Astrocyte (in vitro differentiated cells and primary cell): ENCODE data around the gene C2CD4C. TPM values are rescaled to one million over a fixed set of nuclear protein-coding genes. Genes with fewer than 3 reads are reported as not detected.
"Not testable (repeated sequence)": the region's sequence is repeated elsewhere in the genome, so short reads cannot be mapped to it uniquely, and the experiment has no call there.

Source experiments
- DNase-seq: peaks from one replicate; pipeline ENCODE4 v3.0.0-alpha.2; 2010; ENCODE audit warnings: low read depth
- FAIRE-seq: peaks from 2 replicates; lab custom pipeline; 2011; peaks lifted over from hg19 to GRCh38; lab: Jason Lieb, UNC
- H2AFZ ChIP-seq: 2 replicates; pipeline ENCODE4 v1.6.0; 2012; ENCODE audit warnings: low read depth, low read length, inconsistent platforms
- H3K27ac ChIP-seq: 2 replicates; pipeline ENCODE4 v1.5.1; 2011; ENCODE audit warnings: low read depth, low read length, inconsistent platforms
- H3K27me3 ChIP-seq: 2 replicates; pipeline ENCODE4 v1.6.0; 2011; ENCODE audit warnings: low read length, inconsistent platforms; ENCODE audit not compliant: insufficient read depth
- H3K36me3 ChIP-seq: 2 replicates; pipeline ENCODE4 v1.5.1; 2011; ENCODE audit warnings: low read length, inconsistent platforms; ENCODE audit not compliant: insufficient read depth
- H3K4me1 ChIP-seq: 2 replicates; pipeline ENCODE4 v1.5.1; 2011; ENCODE audit warnings: low read length, inconsistent platforms; ENCODE audit not compliant: insufficient read depth
- H3K4me2 ChIP-seq: 2 replicates; pipeline ENCODE4 v1.6.0; 2012; ENCODE audit warnings: low read length, inconsistent platforms
- H3K4me3 ChIP-seq: 2 replicates; pipeline ENCODE4 v1.5.1; 2011; ENCODE audit warnings: low read depth, mild to moderate bottlenecking, low read length, inconsistent platforms; ENCODE audit not compliant: insufficient read depth
- H3K79me2 ChIP-seq: 2 replicates; pipeline ENCODE4 v1.6.0; 2012; ENCODE audit warnings: mild to moderate bottlenecking, low read length, inconsistent platforms; ENCODE audit not compliant: insufficient read depth
- H3K9ac ChIP-seq: 2 replicates; pipeline ENCODE4 v1.6.0; 2012; ENCODE audit warnings: mild to moderate bottlenecking, low read length, inconsistent platforms
- H3K9me3 ChIP-seq: 2 replicates; pipeline ENCODE4 v1.5.1; 2012; ENCODE audit warnings: low read depth, mild to moderate bottlenecking, low read length, inconsistent platforms; ENCODE audit not compliant: insufficient read depth
- H4K20me1 ChIP-seq: 2 replicates; pipeline ENCODE4 v1.6.0; 2012; ENCODE audit warnings: low read length, inconsistent platforms; ENCODE audit not compliant: insufficient read depth
- H3K27ac Mint-ChIP-seq: one replicate; pipeline ENCODE4 v1.8.0; 2021; ENCODE audit warnings: mild to moderate bottlenecking, mixed read lengths; ENCODE audit not compliant: unreplicated experiment
- H3K27me3 Mint-ChIP-seq: one replicate; pipeline ENCODE4 v1.8.0; 2021; ENCODE audit warnings: low read depth, mixed read lengths; ENCODE audit not compliant: unreplicated experiment
- H3K36me3 Mint-ChIP-seq: one replicate; pipeline ENCODE4 v1.8.0; 2021; ENCODE audit warnings: low read depth, mixed read lengths; ENCODE audit not compliant: unreplicated experiment
- H3K4me1 Mint-ChIP-seq: one replicate; pipeline ENCODE4 v1.8.0; 2021; ENCODE audit warnings: low read depth, mixed read lengths; ENCODE audit not compliant: unreplicated experiment
- H3K4me3 Mint-ChIP-seq: one replicate; pipeline ENCODE4 v1.8.0; 2021; ENCODE audit warnings: mild to moderate bottlenecking, moderate library complexity, mixed read lengths; ENCODE audit not compliant: unreplicated experiment
- H3K9me3 Mint-ChIP-seq: one replicate; pipeline ENCODE4 v1.8.0; 2021; ENCODE audit warnings: mild to moderate bottlenecking, mixed read lengths; ENCODE audit not compliant: unreplicated experiment
- EZH2 ChIP-seq: IDR thresholded peaks from 2 replicates; pipeline ENCODE4 v1.6.1; 2012; ENCODE audit warnings: mild to moderate bottlenecking, low read length, inconsistent platforms; ENCODE audit not compliant: insufficient read depth
- total RNA-seq: library from RNA; stranded (reverse); gene quantifications from 2 replicates; pipeline ENCODE4 v1.2.1, GENCODE V29; 2021
- TF ChIP-seq, protein P1 (sequence below): IDR thresholded peaks from 2 replicates; pipeline ENCODE4 v1.5.1; 2011; ENCODE audit warnings: low read depth, mild to moderate bottlenecking, inconsistent platforms, low read length, moderate library complexity; ENCODE audit not compliant: insufficient read depth

C2CD4C gene
- total RNA-seq, 1 donor from 2014 or later: 3.4 TPM

- TF ChIP-seq, protein P1, sequence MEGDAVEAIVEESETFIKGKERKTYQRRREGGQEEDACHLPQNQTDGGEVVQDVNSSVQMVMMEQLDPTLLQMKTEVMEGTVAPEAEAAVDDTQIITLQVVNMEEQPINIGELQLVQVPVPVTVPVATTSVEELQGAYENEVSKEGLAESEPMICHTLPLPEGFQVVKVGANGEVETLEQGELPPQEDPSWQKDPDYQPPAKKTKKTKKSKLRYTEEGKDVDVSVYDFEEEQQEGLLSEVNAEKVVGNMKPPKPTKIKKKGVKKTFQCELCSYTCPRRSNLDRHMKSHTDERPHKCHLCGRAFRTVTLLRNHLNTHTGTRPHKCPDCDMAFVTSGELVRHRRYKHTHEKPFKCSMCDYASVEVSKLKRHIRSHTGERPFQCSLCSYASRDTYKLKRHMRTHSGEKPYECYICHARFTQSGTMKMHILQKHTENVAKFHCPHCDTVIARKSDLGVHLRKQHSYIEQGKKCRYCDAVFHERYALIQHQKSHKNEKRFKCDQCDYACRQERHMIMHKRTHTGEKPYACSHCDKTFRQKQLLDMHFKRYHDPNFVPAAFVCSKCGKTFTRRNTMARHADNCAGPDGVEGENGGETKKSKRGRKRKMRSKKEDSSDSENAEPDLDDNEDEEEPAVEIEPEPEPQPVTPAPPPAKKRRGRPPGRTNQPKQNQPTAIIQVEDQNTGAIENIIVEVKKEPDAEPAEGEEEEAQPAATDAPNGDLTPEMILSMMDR: no peak
- no peak for TF ChIP-seq EZH2
- peaks cover 15% of the 10 kb centered on the region for H3K36me3 Mint-ChIP-seq
- H3K9me3 Mint-ChIP-seq: no peaks in the 10 kb centered on the region
- Histone ChIP-seq H3K9ac (no peak overlapping the region), H3K4me2 (no peak overlapping the region), H3K9me3 (no peaks in the 10 kb centered on the region), H4K20me1 (no peaks in the 10 kb centered on the region), H3K27me3 (no peaks in the 10 kb centered on the region), H2AFZ (no peak overlapping the region), H3K4me3 (no peak overlapping the region), H3K79me2 (no peaks in the 10 kb centered on the region), H3K4me1 (no peaks in the 10 kb centered on the region), H3K36me3 (no peaks in the 10 kb centered on the region), H3K27ac (no peak overlapping the region)
- H3K4me3 Mint-ChIP-seq: no peak overlapping the region
- DNase-seq (no peak), FAIRE-seq (no peak)
- no peaks in the 10 kb centered on the region for H3K4me1 Mint-ChIP-seq
- no peak overlapping the region for H3K27ac Mint-ChIP-seq
- H3K27me3 Mint-ChIP-seq: peaks cover 1% of the 10 kb centered on the region
Observed at GRCh38 chr19:425056-425455, 16.1 kb upstream of the C2CD4C start.

DNA sequence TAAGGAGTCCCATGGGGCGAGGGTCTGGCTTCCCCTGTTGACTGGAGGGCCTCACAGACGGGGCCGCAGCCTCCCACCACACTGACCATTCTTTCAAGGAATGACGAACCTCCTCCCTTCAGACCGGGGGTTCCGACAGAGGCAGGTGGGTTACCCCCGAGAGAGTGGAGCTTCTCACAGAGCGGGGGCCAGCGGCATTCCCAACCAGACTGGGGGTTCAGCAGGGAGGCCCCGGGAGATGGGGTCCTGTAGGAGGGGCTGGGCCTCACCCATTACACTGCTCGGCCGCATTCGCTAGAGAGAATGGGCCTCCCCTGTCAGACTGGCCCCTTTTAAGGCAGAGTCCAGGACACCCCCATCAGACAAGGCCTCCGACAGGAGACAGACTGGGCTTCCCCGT lies 15.6 kb upstream of the C2CD4C start:
- Mint-ChIP-seq H3K9me3 (no peaks in the 10 kb centered on the region), H3K36me3 (peaks cover 11% of the 10 kb centered on the region), H3K4me1 (no peaks in the 10 kb centered on the region), H3K4me3 (no peak overlapping the region), H3K27ac (no peak overlapping the region), H3K27me3 (peaks cover 1% of the 10 kb centered on the region)
- no peak overlapping the region for H3K9ac ChIP-seq
- no peak for DNase-seq
- H4K20me1 ChIP-seq: no peaks in the 10 kb centered on the region
- H2AFZ ChIP-seq: no peak overlapping the region
- no peaks in the 10 kb centered on the region for H3K79me2 ChIP-seq
- no peaks in the 10 kb centered on the region for H3K36me3 ChIP-seq
- H3K9me3 ChIP-seq: no peaks in the 10 kb centered on the region
- no peak overlapping the region for H3K4me2 ChIP-seq
- FAIRE-seq: no peak
- no peaks in the 10 kb centered on the region for H3K27me3 ChIP-seq
- no peak overlapping the region for H3K4me3 ChIP-seq
- TF ChIP-seq, protein P1: no peak
- TF ChIP-seq EZH2: no peak
- no peak overlapping the region for H3K27ac ChIP-seq
- no peaks in the 10 kb centered on the region for H3K4me1 ChIP-seq

- Mint-ChIP-seq H3K27ac (no peak overlapping the region), H3K27me3 (peaks cover 1% of the 10 kb centered on the region), H3K4me3 (no peak overlapping the region), H3K4me1 (no peaks in the 10 kb centered on the region), H3K9me3 (no peaks in the 10 kb centered on the region), H3K36me3 (peaks cover 11% of the 10 kb centered on the region)
- no peak overlapping the region for H3K4me3 ChIP-seq
- no peaks in the 10 kb centered on the region for H4K20me1 ChIP-seq
- no peaks in the 10 kb centered on the region for H3K36me3 ChIP-seq
- no peak overlapping the region for H2AFZ ChIP-seq
- H3K27me3 ChIP-seq: no peaks in the 10 kb centered on the region
- no peaks in the 10 kb centered on the region for H3K4me1 ChIP-seq
- no peak for TF ChIP-seq EZH2
- TF ChIP-seq, protein P1: no peak
- FAIRE-seq (no peak), DNase-seq (no peak)
- H3K4me2 ChIP-seq: no peak overlapping the region
- no peak overlapping the region for H3K9ac ChIP-seq
- no peaks in the 10 kb centered on the region for H3K9me3 ChIP-seq
- no peaks in the 10 kb centered on the region for H3K79me2 ChIP-seq
- H3K27ac ChIP-seq: no peak overlapping the region
Observed at GRCh38 chr19:423691-424466, 14.9 kb upstream of the C2CD4C start.

DNA sequence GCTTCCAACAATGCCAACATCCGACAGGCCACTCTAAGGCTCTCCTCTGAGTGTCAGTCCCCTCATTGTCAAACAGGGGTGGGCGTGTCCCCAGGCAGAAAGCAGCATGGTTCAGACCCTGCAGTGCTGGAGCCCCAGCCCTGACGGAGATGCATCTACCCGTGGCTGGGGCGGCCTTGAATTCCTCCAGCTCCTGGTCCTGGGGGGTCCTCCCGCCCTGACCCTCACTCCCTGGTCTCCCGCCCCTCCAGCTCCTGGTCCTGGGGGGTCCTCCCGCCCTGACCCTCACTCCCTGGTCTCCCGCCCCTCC lies 13.9 kb upstream of the C2CD4C start:
- not testable (repeated sequence) for H3K4me2 ChIP-seq, H3K9me3 ChIP-seq, H3K9me3 Mint-ChIP-seq, H3K4me3 Mint-ChIP-seq, H3K36me3 ChIP-seq, H3K4me3 ChIP-seq, H3K27me3 Mint-ChIP-seq, H3K27me3 ChIP-seq, H3K36me3 Mint-ChIP-seq, H3K9ac ChIP-seq, H3K4me1 ChIP-seq, H4K20me1 ChIP-seq, DNase-seq, H3K4me1 Mint-ChIP-seq, FAIRE-seq, H3K27ac Mint-ChIP-seq, H2AFZ ChIP-seq, H3K79me2 ChIP-seq, H3K27ac ChIP-seq
